ENCODE results near the gene ARX.

- TF ChIP-seq POLR2A (IDR thresholded peaks at IDR 0.05): no peak
- no peak for TF ChIP-seq CTCF (IDR thresholded peaks at IDR 0.05)
These were observed 58.9 kb downstream of the ARX start for GRCh38 chrX:24956828-24957227.

Measured in ovary (tissue), 3 donors.